KMS-11 (cell line): ENCODE data around the gene AFF3.

ENCODE experiments used
- H2AFZ ChIP-seq: fragments of 200-600 bp; sonication (generic); 2 replicates; pipeline ENCODE4 v1.6.1; 2016; ENCODE audit warnings: antibody characterized with exemption, mixed run types, low read depth
- H3K27ac ChIP-seq: fragments of 200-600 bp; sonication (generic); 2 replicates; pipeline ENCODE4 v1.6.1; 2016; ENCODE audit warnings: mild to moderate bottlenecking, mixed run types
- H3K27me3 ChIP-seq: fragments of 200-600 bp; sonication (generic); 2 replicates; pipeline ENCODE4 v1.6.1; 2017; ENCODE audit warnings: mild to moderate bottlenecking, low read depth, mixed run types, moderate library complexity; ENCODE audit not compliant: insufficient read depth
- H3K36me3 ChIP-seq: fragments of 200-600 bp; sonication (generic); 2 replicates; pipeline ENCODE4 v1.6.1; 2017; ENCODE audit warnings: mild to moderate bottlenecking, mixed run types; ENCODE audit not compliant: insufficient read depth
- H3K4me1 ChIP-seq: fragments of 200-600 bp; sonication (generic); 2 replicates; pipeline ENCODE4 v1.6.1; 2016; ENCODE audit warnings: mild to moderate bottlenecking, low read depth, mixed run types; ENCODE audit not compliant: poor library complexity, severe bottlenecking
- H3K4me2 ChIP-seq: fragments of 200-600 bp; sonication (generic); 2 replicates; pipeline ENCODE4 v1.7.0; 2016; ENCODE audit warnings: mild to moderate bottlenecking, mixed run types
- H3K4me3 ChIP-seq: fragments of 200-600 bp; sonication (generic); IDR thresholded peaks from 2 replicates; pipeline ENCODE4 v1.6.1; 2017; ENCODE audit warnings: low read depth, low read length, mixed read lengths; ENCODE audit not compliant: insufficient read depth
- H3K79me2 ChIP-seq: fragments of 200-600 bp; sonication (generic); 2 replicates; pipeline ENCODE4 v1.6.1; 2016; ENCODE audit warnings: low read depth, mixed run types; ENCODE audit not compliant: insufficient read depth
- H3K9ac ChIP-seq: fragments of 200-600 bp; sonication (generic); 2 replicates; pipeline ENCODE4 v1.6.1; 2016; ENCODE audit warnings: mild to moderate bottlenecking, mixed run types
- H4K20me1 ChIP-seq: fragments of 200-600 bp; sonication (generic); 2 replicates; pipeline ENCODE4 v1.6.1; 2016; ENCODE audit warnings: mild to moderate bottlenecking, mixed run types; ENCODE audit not compliant: insufficient read depth
- TF ChIP-seq, protein P1 (sequence below): fragments of 200-600 bp; sonication (generic); conservative IDR thresholded peaks from 2 replicates; pipeline ENCODE4 v1.6.1; 2017; ENCODE audit warnings: low read depth, mild to moderate bottlenecking, antibody characterized with exemption, low read length, moderate library complexity, mixed read lengths

Gene AFF3

DNA sequence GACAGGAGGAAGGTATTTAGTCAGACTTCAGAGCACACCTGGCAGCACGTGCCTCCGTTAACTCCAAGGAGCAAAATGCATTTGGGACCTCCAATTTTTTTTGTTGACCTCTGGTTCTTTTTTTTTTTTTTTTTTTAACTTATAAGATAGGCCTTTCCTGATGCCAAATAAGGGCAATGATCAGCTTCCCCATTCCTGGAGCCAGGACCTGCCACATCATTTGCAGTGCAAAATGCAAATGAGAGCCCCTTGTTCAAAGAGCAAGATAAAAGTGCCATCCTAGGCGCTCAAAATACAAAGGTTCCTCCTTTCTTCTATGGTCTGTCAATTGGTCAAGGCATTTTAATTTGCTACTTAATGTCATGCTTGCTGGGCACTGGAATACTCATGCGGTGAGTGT lies 519.4 kb downstream of the AFF3 start:
- no peak overlapping the region for H3K27ac ChIP-seq
- TF ChIP-seq, protein P1, sequence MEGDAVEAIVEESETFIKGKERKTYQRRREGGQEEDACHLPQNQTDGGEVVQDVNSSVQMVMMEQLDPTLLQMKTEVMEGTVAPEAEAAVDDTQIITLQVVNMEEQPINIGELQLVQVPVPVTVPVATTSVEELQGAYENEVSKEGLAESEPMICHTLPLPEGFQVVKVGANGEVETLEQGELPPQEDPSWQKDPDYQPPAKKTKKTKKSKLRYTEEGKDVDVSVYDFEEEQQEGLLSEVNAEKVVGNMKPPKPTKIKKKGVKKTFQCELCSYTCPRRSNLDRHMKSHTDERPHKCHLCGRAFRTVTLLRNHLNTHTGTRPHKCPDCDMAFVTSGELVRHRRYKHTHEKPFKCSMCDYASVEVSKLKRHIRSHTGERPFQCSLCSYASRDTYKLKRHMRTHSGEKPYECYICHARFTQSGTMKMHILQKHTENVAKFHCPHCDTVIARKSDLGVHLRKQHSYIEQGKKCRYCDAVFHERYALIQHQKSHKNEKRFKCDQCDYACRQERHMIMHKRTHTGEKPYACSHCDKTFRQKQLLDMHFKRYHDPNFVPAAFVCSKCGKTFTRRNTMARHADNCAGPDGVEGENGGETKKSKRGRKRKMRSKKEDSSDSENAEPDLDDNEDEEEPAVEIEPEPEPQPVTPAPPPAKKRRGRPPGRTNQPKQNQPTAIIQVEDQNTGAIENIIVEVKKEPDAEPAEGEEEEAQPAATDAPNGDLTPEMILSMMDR, result no peak
- H3K36me3 ChIP-seq, result no peaks in the 10 kb centered on the region
- H2AFZ ChIP-seq, result no peak overlapping the region
- no peaks in the 10 kb centered on the region for H3K27me3 ChIP-seq
- no peak overlapping the region for H3K4me2 ChIP-seq
- H3K9ac ChIP-seq, result no peak overlapping the region
- H3K79me2 ChIP-seq, result no peaks in the 10 kb centered on the region
- no peaks in the 10 kb centered on the region for H3K4me1 ChIP-seq
- no peaks in the 10 kb centered on the region for H4K20me1 ChIP-seq
- H3K4me3 ChIP-seq, result no peak overlapping the region

- Histone ChIP-seq H3K9ac (no peak overlapping the region), H3K4me3 (no peak overlapping the region), H3K27me3 (no peaks in the 10 kb centered on the region), H3K4me2 (no peak overlapping the region), H3K27ac (no peak overlapping the region), H3K36me3 (no peaks in the 10 kb centered on the region), H3K79me2 (no peaks in the 10 kb centered on the region), H2AFZ (no peak overlapping the region), H3K4me1 (no peaks in the 10 kb centered on the region), H4K20me1 (no peaks in the 10 kb centered on the region)
- TF ChIP-seq, protein P1, result no peak
Observed at GRCh38 chr2:99622534-99622933, 519.9 kb downstream of the AFF3 start.

- Histone ChIP-seq H3K4me3 (no peak overlapping the region), H3K4me2 (no peak overlapping the region), H2AFZ (no peak overlapping the region), H3K27ac (no peak overlapping the region), H3K9ac (no peak overlapping the region), H3K79me2 (no peaks in the 10 kb centered on the region), H3K36me3 (no peaks in the 10 kb centered on the region), H3K4me1 (no peaks in the 10 kb centered on the region), H4K20me1 (no peaks in the 10 kb centered on the region), H3K27me3 (no peaks in the 10 kb centered on the region)
- TF ChIP-seq, protein P1, result no peak
Observed at GRCh38 chr2:99621774-99622173, 520.6 kb downstream of the AFF3 start.

GRCh38 chr2:99621106-99621505 lies 521.3 kb downstream of the AFF3 start:
- no peaks in the 10 kb centered on the region for H4K20me1 ChIP-seq
- H3K4me2 ChIP-seq, result no peak overlapping the region
- no peaks in the 10 kb centered on the region for H3K4me1 ChIP-seq
- no peak overlapping the region for H3K4me3 ChIP-seq
- TF ChIP-seq, protein P1, result no peak
- no peak overlapping the region for H3K9ac ChIP-seq
- H3K79me2 ChIP-seq, result no peaks in the 10 kb centered on the region
- no peak overlapping the region for H2AFZ ChIP-seq
- no peaks in the 10 kb centered on the region for H3K27me3 ChIP-seq
- H3K27ac ChIP-seq, result no peak overlapping the region
- H3K36me3 ChIP-seq, result no peaks in the 10 kb centered on the region
